HepG2 (cell line): ENCODE measurements around the gene AJM1. TPM values are rescaled to one million over a fixed set of nuclear protein-coding genes. Genes with fewer than 3 reads are reported as not detected.

ENCODE experiments used
- DR1 ChIP-seq: sonication (generic); formaldehyde crosslinking; IDR thresholded peaks from 2 replicates; pipeline ENCODE4 v1.8.0; 2021; ENCODE audit warnings: mild to moderate bottlenecking, missing genetic modification reagents, inconsistent platforms
- MLX ChIP-seq: IDR thresholded peaks from 2 replicates; pipeline ENCODE4 v1.6.1; 2016
- POLR2G ChIP-seq: fragments of 200-400 bp; formaldehyde crosslinking; IDR thresholded peaks from 2 replicates; pipeline ENCODE4 v1.6.1; 2018; ENCODE audit warnings: mild to moderate bottlenecking, low read depth, low read length, moderate library complexity
- PTBP1 ChIP-seq: fragments of 200-400 bp; formaldehyde crosslinking; IDR thresholded peaks from 2 replicates; pipeline ENCODE4 v1.6.1; 2018; ENCODE audit warnings: low read length, low read depth; ENCODE audit not compliant: poor library complexity, severe bottlenecking
- RAD21 ChIP-seq: fragments of 450-650 bp; formaldehyde crosslinking; IDR thresholded peaks from 2 replicates; pipeline ENCODE4 v1.5.0; 2020; ENCODE audit warnings: mild to moderate bottlenecking
- SNAPC4 ChIP-seq: sonication (generic); formaldehyde crosslinking; IDR thresholded peaks from 2 replicates; pipeline ENCODE4 v1.4.0; 2020; ENCODE audit warnings: mild to moderate bottlenecking, missing genetic modification reagents
- SSRP1 ChIP-seq: IDR thresholded peaks from 2 replicates; pipeline ENCODE4 v1.6.1; 2016; ENCODE audit warnings: control low read depth
- TFDP2 ChIP-seq: sonication (generic); formaldehyde crosslinking; IDR thresholded peaks from 2 replicates; pipeline ENCODE4 v1.4.0; 2020; ENCODE audit warnings: missing genetic modification reagents
- ZNF280D ChIP-seq: sonication (generic); formaldehyde crosslinking; IDR thresholded peaks from 2 replicates; pipeline ENCODE4 v1.5.1; 2020; ENCODE audit warnings: mild to moderate bottlenecking, missing genetic modification reagents
- ZNF580 ChIP-seq: IDR thresholded peaks from 2 replicates; pipeline ENCODE4 v1.6.1; 2016; ENCODE audit warnings: low read depth, borderline replicate concordance
- ZNF724P ChIP-seq: sonication (generic); formaldehyde crosslinking; IDR thresholded peaks from 2 replicates; pipeline ENCODE4 v1.8.0; 2022; ENCODE audit warnings: missing genetic modification reagents, borderline replicate concordance
- ZNF761 ChIP-seq: sonication (generic); formaldehyde crosslinking; conservative IDR thresholded peaks from 2 replicates; pipeline ENCODE4 v1.4.0; 2020; ENCODE audit warnings: mild to moderate bottlenecking, missing genetic modification reagents
- polyA plus RNA-seq, 8 experiments: library from polyadenylated mRNA; depleted of rRNA in 3 of 8; stranded (reverse) in 7 of 8; unstranded in 1 of 8; fragments of >200 nt; fragmentation: Illumina TruSeq in 4 of 8; extraction: Trizol in 4 of 8; gene quantifications; 2 replicates each; pipeline versions ENCODE4 v1.2.1 to v1.2.3, GENCODE V29; 2011 to 2016; ENCODE audit warnings: low read depth in 4 of 8, missing spikeins in 1 of 8, mixed read lengths in 1 of 8; ENCODE audit not compliant: insufficient read depth in 1 of 8
- total RNA-seq, 5 experiments: library from RNA; depleted of rRNA; stranded (reverse); fragments of >200 nt; fragmentation: Illumina TruSeq; extraction: Trizol; gene quantifications; 2 replicates each; pipeline ENCODE4 v1.2.3, GENCODE V29; 2016; ENCODE audit warnings: low read depth in 1 of 5

Gene AJM1
- total and polyA plus RNA-seq, 2 of the 13 experiments (the other 11 are each of a cell fraction or from before 2014, with no cell fraction given), result 1.1 to 1.2 TPM

- TF ChIP-seq SNAPC4 (0 out of 2 replicates have a peak, but pooled peaks have one; percentile 16), ZNF761 (CRISPR knock-in tag) (0 out of 2 replicates have a peak, but pooled peaks have one; percentile 56), ZNF580 (CRISPR knock-in tag) (no peak), DR1 (no peak), ZNF280D (CRISPR knock-in tag) (no peak), SSRP1 (CRISPR knock-in tag) (no peak; the same call in 1 of the 2 replicates), ZNF724P (CRISPR knock-in tag) (0 out of 2 replicates have a peak, but pooled peaks have one; percentile 64), POLR2G (peak; percentile 65), RAD21 (CRISPR knock-in tag) (no peak), TFDP2 (CRISPR knock-in tag) (no peak), PTBP1 (no peak), MLX (CRISPR knock-in tag) (no peak)
Measured at GRCh38 chr9:136849960-136850865, 7.9 kb downstream of the AJM1 start (continued).
